GM12878 (cell line): ENCODE measurements around the gene ATP7B. TPM values are rescaled to one million over a fixed set of nuclear protein-coding genes. Genes with fewer than 3 reads are reported as not detected.

Experiments used
- HDAC2 ChIP-seq: fragments of 200-600 bp; sonication (generic); IDR thresholded peaks from 2 replicates; pipeline ENCODE4 v1.6.1; 2017
- STAT1 ChIP-seq: fragments of 450-650 bp; conservative IDR thresholded peaks from 2 replicates; pipeline ENCODE4 v1.6.1; 2014; ENCODE audit warnings: antibody characterized with exemption, mild to moderate bottlenecking
- TBL1XR1 ChIP-seq: IDR thresholded peaks from 2 replicates; pipeline ENCODE4 v1.6.1; 2012; ENCODE audit warnings: low read depth, low read length, improper control_type of control experiment
- USF2 ChIP-seq: IDR thresholded peaks from 2 replicates; pipeline ENCODE4 v1.6.1; 2011; ENCODE audit warnings: low read depth, low read length, improper control_type of control experiment, borderline replicate concordance
- polyA plus RNA-seq, 11 experiments: library from polyadenylated mRNA; depleted of rRNA in 4 of 11; unstranded in 6 of 11; stranded (reverse) in 5 of 11; fragments of >200 nt; fragmentation: Nextera tagmentation in 4 of 11; fragmentation: Illumina TruSeq in 1 of 11; extraction: Ambion mirVana in 4 of 11; extraction: Trizol in 1 of 11; gene quantifications; 1 replicate in 1 of 11; 2 replicates in 10 of 11; pipeline versions ENCODE4 v1.2.1 to v1.2.3, GENCODE V29; 2011 to 2016; ENCODE audit warnings: inconsistent platforms in 2 of 11, missing spikeins in 2 of 11, low read depth in 1 of 11
- total RNA-seq, 4 experiments: library from RNA; depleted of rRNA in 3 of 4; stranded (reverse); fragments of >200 nt in 3 of 4; fragmentation: Illumina TruSeq in 1 of 4; extraction: Trizol in 1 of 4; gene quantifications; 2 replicates each; pipeline versions ENCODE4 v1.2.1 to v1.2.3, GENCODE V29; 2013 to 2021
- TF ChIP-seq, protein P1 (sequence below): IDR thresholded peaks from 2 replicates; pipeline ENCODE4 v1.6.1; 2012; ENCODE audit warnings: mild to moderate bottlenecking, low read depth, low read length
- TF ChIP-seq, protein P2 (sequence below): fragments of 450-650 bp; IDR thresholded peaks from 2 replicates; pipeline ENCODE4 v1.6.1; 2017; ENCODE audit warnings: mild to moderate bottlenecking, low read depth, inconsistent platforms; ENCODE audit not compliant: poor library complexity, severe bottlenecking

Gene ATP7B
- total and polyA plus RNA-seq, 10 of the 15 experiments (the other 5 are each of a cell fraction or from before 2014, with no cell fraction given), result under 0.01 to 1.1 (median 0.06) TPM; not detected in 2

DNA sequence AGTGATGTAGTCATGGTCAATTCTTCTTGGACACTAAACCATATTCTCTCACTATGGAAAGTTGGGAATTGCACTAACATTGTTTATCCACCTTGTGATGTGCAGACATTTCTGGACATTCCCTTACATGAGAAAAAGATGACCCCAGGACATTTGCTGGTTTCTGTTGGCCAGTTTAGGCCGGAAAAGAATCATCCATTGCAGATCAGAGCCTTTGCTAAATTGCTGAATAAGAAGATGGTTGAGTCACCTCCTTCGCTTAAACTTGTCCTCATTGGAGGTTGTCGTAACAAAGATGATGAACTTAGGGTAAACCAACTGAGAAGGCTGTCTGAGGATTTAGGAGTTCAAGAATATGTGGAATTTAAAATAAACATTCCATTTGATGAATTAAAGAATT lies 13.2 kb upstream of the ATP7B start, which contains the start of gene UTP14C (continued):
- TF ChIP-seq, protein P1, sequence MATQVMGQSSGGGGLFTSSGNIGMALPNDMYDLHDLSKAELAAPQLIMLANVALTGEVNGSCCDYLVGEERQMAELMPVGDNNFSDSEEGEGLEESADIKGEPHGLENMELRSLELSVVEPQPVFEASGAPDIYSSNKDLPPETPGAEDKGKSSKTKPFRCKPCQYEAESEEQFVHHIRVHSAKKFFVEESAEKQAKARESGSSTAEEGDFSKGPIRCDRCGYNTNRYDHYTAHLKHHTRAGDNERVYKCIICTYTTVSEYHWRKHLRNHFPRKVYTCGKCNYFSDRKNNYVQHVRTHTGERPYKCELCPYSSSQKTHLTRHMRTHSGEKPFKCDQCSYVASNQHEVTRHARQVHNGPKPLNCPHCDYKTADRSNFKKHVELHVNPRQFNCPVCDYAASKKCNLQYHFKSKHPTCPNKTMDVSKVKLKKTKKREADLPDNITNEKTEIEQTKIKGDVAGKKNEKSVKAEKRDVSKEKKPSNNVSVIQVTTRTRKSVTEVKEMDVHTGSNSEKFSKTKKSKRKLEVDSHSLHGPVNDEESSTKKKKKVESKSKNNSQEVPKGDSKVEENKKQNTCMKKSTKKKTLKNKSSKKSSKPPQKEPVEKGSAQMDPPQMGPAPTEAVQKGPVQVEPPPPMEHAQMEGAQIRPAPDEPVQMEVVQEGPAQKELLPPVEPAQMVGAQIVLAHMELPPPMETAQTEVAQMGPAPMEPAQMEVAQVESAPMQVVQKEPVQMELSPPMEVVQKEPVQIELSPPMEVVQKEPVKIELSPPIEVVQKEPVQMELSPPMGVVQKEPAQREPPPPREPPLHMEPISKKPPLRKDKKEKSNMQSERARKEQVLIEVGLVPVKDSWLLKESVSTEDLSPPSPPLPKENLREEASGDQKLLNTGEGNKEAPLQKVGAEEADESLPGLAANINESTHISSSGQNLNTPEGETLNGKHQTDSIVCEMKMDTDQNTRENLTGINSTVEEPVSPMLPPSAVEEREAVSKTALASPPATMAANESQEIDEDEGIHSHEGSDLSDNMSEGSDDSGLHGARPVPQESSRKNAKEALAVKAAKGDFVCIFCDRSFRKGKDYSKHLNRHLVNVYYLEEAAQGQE, result no peak
- TF ChIP-seq HDAC2 (no peak), USF2 (no peak), TBL1XR1 (no peak), STAT1 (no peak)
- TF ChIP-seq, protein P2, sequence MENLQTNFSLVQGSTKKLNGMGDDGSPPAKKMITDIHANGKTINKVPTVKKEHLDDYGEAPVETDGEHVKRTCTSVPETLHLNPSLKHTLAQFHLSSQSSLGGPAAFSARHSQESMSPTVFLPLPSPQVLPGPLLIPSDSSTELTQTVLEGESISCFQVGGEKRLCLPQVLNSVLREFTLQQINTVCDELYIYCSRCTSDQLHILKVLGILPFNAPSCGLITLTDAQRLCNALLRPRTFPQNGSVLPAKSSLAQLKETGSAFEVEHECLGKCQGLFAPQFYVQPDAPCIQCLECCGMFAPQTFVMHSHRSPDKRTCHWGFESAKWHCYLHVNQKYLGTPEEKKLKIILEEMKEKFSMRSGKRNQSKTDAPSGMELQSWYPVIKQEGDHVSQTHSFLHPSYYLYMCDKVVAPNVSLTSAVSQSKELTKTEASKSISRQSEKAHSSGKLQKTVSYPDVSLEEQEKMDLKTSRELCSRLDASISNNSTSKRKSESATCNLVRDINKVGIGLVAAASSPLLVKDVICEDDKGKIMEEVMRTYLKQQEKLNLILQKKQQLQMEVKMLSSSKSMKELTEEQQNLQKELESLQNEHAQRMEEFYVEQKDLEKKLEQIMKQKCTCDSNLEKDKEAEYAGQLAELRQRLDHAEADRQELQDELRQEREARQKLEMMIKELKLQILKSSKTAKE, result no peak
